NCI-H2227 treated with DMSO at 0.1 percent for 48 hours (cell line): Measurements from ENCODE around the gene NCOA3.

Experiments
- DNase-seq: peaks from one replicate; lab custom pipeline; 2025; lab: John Stamatoyannopoulos, UW

The NCOA3 gene

GRCh38 chr20:47667086-47667485, 165.4 kb downstream of the NCOA3 start:
- no peak for DNase-seq

- no peak for DNase-seq
These were observed 166.0 kb downstream of the NCOA3 start for GRCh38 chr20:47667531-47668312.

GRCh38 chr20:47668313-47669151, 166.8 kb downstream of the NCOA3 start:
- DNase-seq: no peak

GRCh38 chr20:47669152-47669425, 167.4 kb downstream of the NCOA3 start:
- no peak for DNase-seq

- no peak for DNase-seq
These were observed 167.8 kb downstream of the NCOA3 start for GRCh38 chr20:47669489-47669888.

- no peak for DNase-seq
These were observed 168.5 kb downstream of the NCOA3 start for GRCh38 chr20:47669927-47670890.

- no peak for DNase-seq
These were observed 169.2 kb downstream of the NCOA3 start for GRCh38 chr20:47670913-47671312.

GRCh38 chr20:47672166-47672565, 170.5 kb downstream of the NCOA3 start:
- DNase-seq: no peak

- DNase-seq: no peak
These were observed 171.4 kb downstream of the NCOA3 start for GRCh38 chr20:47672886-47673670.

- DNase-seq: no peak
These were observed 171.9 kb downstream of the NCOA3 start for GRCh38 chr20:47673671-47673955.

- no peak for DNase-seq
These were observed 172.5 kb downstream of the NCOA3 start for GRCh38 chr20:47674145-47674544.

- DNase-seq: no peak
These were observed 173.0 kb downstream of the NCOA3 start for GRCh38 chr20:47674686-47675085.

GRCh38 chr20:47675190-47676142, 173.8 kb downstream of the NCOA3 start:
- DNase-seq: no peak

- DNase-seq: no peak
These were observed 174.6 kb downstream of the NCOA3 start for GRCh38 chr20:47676219-47676721.

- no peak for DNase-seq
These were observed 175.4 kb downstream of the NCOA3 start for GRCh38 chr20:47676912-47677634.

GRCh38 chr20:47677635-47678453, 176.2 kb downstream of the NCOA3 start:
- peak; percentile 44 for DNase-seq

GRCh38 chr20:47678536-47678935, 176.8 kb downstream of the NCOA3 start:
- no peak for DNase-seq

- DNase-seq: no peak
These were observed 177.8 kb downstream of the NCOA3 start for GRCh38 chr20:47679462-47679861.
